GM13977 (cell line): ENCODE results near the gene DAW1.

Experiments used
- DNase-seq: peaks from one replicate; pipeline ENCODE4 v3.0.0; 2012; ENCODE audit warnings: low spot score
- CTCF ChIP-seq: IDR thresholded peaks from 2 replicates; pipeline ENCODE4 v1.5.1; 2012; ENCODE audit warnings: mild to moderate bottlenecking, control low read depth; ENCODE audit not compliant: insufficient read depth; ENCODE audit errors: extremely low read depth, missing control alignments
- in situ Hi-C: fragments of 300-500 bp; cut with MboI; formaldehyde crosslinking; loops from one replicate; pipeline ENCODE4 v1.12.0; 2022; ENCODE audit warnings: low sequenced_read_pairs, low pct_unique_long_range_greater_than_20kb, mixed read lengths, inconsistent platforms; ENCODE audit not compliant: unreplicated experiment

The DAW1 gene

GRCh38 chr2:227865291-227865690, 6.1 kb upstream of the DAW1 start:
- no peak for TF ChIP-seq CTCF
- in situ Hi-C loops = loop anchor here (25.0 kb wide), 1 partner anchor 203 kb away; the partner anchor contains the start of gene SCYGR5
- DNase-seq = no peak

GRCh38 chr2:227867386-227867785, 4.0 kb upstream of the DAW1 start:
- in situ Hi-C loops = loop anchor here (25.0 kb wide), 1 partner anchor 205 kb away; the partner anchor contains the start of gene SCYGR5

DNA sequence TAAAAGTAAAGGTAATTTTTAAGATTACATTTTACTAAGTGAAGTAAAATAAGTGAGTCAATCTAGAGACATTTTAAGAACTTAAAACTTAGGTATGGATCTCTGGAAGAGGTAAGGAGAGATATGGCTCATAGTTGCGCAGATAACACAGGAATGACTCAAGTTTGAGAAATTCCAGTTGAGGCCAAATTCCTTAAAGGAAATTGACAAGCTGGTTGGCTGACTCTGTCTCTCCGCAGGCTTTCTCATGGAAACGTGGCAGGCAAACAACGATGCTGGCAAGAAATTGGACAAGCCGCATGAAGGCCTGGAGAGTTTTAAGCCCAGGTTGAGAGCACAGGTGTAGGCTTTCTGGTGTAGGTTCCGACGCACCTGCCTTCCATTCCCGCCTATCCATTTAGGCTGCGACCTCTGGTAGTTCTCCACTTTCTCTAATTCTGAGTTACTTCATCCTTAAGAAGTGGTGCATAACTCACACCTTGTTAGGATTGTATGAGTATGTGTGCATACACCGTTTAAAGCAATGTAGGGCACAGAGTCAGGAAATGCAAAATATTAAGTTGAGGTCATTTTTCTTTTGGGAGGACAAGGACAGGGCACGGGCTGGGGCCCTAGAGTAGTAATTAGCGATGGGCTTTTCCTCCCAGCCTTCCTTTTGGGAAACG, 589 bp upstream of the DAW1 start:
- no peak for TF ChIP-seq CTCF
- in situ Hi-C loops = loop anchor here (25.0 kb wide), 1 partner anchor 209 kb away; the partner anchor contains the start of gene SCYGR5
- DNase-seq = no peak

More at GRCh38 chr2:227867386-227867785, 4.0 kb upstream of the DAW1 start:
- no peak for TF ChIP-seq CTCF
- no peak for DNase-seq

GRCh38 chr2:227872676-227873075, 1.2 kb downstream of the DAW1 start:
- in situ Hi-C loops = loop anchor here (25.0 kb wide), 1 partner anchor 210 kb away; the partner anchor contains the start of gene SCYGR5
- DNase-seq = no peak
- TF ChIP-seq CTCF = no peak

DNA sequence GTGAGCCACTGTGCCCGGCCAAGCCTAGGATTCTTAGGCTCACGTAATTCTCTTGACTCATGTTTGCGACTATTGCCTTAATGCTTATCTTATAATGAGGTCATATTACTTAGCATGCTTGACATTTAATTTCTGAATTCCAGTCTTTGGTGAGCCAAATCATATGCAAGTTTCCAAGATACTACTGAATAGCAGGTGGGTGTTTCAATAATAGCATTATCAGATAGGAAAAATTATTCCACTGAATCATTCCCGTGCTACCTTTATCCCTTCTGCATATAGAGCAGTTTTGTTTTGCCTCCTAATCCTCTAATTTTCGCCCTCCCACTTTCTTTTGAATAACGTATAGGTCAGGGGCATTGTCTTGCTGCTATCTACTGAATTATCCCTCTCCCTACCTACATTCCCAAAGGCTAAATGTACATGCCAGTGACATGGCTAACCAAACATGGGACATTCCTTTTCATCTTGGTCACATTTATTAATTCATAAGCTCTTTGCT, 4.9 kb downstream of the DAW1 start:
- in situ Hi-C loops = no loop called here
- no peak for DNase-seq
- TF ChIP-seq CTCF = no peak

DNA sequence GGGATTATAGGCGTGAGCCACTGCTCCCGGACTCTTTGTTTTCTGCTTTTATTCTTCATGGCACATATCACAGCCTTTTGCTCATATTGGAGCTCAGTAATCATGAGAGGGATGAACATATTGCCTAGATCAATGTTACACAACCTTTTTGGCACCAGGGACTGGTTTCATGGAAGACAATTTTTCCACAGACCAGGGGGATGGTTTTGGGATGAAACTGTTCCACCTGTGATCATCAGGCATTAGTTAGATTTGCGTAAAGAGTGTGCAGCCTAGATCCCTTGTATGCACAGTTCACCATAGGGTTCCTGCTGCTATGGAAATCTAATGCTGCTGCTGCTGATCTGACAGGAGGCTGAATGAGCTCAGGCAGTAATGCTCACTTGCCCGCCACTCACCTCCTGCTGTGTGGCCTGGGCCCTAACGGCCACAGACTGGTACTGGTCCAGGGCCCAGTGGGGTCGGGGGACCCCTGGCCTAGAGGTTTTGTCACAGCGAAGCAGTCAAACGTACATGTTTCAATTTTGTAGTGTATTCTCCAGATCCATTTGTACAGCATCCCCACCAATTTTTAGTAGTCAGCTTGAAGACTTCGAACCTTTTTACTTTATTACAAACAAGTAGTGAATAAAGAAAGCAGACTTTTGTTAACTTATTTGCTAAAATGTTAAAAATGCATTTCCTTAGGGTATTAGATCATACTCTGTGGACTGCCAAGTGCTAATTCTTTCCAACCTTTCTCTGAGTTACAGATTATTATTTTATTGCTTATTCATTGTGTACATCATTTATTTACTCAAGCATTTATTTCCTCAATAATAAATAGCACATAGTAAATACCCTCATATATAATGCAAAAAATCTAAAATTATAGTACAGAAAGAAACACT, 6.2 kb downstream of the DAW1 start:
- no peak for DNase-seq
- in situ Hi-C loops = no loop called here
- TF ChIP-seq CTCF = no peak
